ENCODE results near the gene RIMS1. TPM values are rescaled to one million over a fixed set of nuclear protein-coding genes. Genes with fewer than 3 reads are reported as not detected.

Gene RIMS1
- total and polyA plus RNA-seq, 4 donors, result 0.09 to 0.17 TPM; not detected in 2

DNA sequence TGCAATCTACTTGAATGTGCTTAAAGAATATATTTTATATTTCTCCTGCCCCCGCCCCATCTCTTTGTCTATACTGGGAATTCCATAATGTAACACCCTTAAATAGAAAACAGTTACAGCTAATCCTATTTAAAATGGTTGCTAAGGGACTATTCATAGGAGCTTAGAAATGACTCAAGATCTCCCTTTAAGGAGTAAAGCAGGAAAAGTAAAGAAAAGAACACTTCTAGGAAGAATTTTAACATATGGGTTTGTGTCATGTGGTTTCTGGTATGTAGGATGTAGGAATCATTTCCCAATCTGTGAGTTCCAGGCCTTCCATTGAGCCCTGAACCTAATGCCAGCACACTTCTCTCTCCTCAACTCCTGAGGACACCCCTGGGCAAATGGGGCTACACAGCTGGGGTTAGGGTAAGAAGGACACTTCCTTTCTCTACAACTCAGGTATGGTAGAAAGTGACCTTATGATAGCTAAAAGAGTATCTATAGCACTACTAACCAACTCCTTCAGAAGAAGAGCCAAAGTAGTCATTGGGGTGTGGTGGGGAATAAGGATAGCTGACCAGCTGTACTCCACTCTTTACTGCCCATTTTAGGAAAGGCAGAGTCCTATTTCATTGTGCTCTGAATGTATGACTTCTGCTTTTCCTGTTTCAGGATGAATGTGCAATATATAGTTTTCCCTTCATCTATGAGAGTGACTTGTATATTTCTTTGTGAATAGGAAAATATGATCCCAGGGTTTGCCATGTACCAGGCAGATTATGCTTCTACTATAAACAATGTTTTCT is 27.3 kb downstream of the RIMS1 start:
- no peak overlapping the region for H3K4me3 ChIP-seq (ENCODE audit: low read depth in 1 of 3, low read length in 3 of 3)
- no peaks in the 10 kb centered on the region for H3K4me1 ChIP-seq (ENCODE audit: control insufficient read depth in 4 of 4, insufficient read depth in 4 of 4, low read length in 3 of 4)
- no peak for DNase-seq (ENCODE audit: low spot score)
- WGBS, result 80% methylated on average over 1 of the region's 1 CpG
- H3K36me3 ChIP-seq (ENCODE audit: control insufficient read depth in 4 of 4, insufficient read depth in 3 of 4, low read depth in 1 of 4, low read length in 3 of 4), result no peaks in the 10 kb centered on the region
- no peak overlapping the region for H3K9ac ChIP-seq (ENCODE audit: low read depth in 1 of 2, low read length in 2 of 2)
- H3K9me3 ChIP-seq (ENCODE audit: control insufficient read depth in 4 of 4, low read length in 3 of 4), result no peaks in the 10 kb centered on the region
- TF ChIP-seq JUND (IDR thresholded peaks at IDR 0.05), result no peak
- TF ChIP-seq RXRA (IDR thresholded peaks at IDR 0.05), result no peak
- TF ChIP-seq EGR1 (IDR thresholded peaks at IDR 0.05; ENCODE audit: low read depth in 2 of 2), result no peak
- TF ChIP-seq, protein P1, sequence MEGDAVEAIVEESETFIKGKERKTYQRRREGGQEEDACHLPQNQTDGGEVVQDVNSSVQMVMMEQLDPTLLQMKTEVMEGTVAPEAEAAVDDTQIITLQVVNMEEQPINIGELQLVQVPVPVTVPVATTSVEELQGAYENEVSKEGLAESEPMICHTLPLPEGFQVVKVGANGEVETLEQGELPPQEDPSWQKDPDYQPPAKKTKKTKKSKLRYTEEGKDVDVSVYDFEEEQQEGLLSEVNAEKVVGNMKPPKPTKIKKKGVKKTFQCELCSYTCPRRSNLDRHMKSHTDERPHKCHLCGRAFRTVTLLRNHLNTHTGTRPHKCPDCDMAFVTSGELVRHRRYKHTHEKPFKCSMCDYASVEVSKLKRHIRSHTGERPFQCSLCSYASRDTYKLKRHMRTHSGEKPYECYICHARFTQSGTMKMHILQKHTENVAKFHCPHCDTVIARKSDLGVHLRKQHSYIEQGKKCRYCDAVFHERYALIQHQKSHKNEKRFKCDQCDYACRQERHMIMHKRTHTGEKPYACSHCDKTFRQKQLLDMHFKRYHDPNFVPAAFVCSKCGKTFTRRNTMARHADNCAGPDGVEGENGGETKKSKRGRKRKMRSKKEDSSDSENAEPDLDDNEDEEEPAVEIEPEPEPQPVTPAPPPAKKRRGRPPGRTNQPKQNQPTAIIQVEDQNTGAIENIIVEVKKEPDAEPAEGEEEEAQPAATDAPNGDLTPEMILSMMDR (IDR thresholded peaks at IDR 0.05; ENCODE audit: low read depth, low read length, missing input control), result no peak
- TF ChIP-seq RAD21 (IDR thresholded peaks at IDR 0.05), result no peak
- H3K27ac ChIP-seq (ENCODE audit: low read depth in 1 of 2, low read length in 2 of 2), result no peak overlapping the region
- no peaks in the 10 kb centered on the region for H3K27me3 ChIP-seq (ENCODE audit: control insufficient read depth in 4 of 4, insufficient read depth in 4 of 4, low read length in 3 of 4)

DNA sequence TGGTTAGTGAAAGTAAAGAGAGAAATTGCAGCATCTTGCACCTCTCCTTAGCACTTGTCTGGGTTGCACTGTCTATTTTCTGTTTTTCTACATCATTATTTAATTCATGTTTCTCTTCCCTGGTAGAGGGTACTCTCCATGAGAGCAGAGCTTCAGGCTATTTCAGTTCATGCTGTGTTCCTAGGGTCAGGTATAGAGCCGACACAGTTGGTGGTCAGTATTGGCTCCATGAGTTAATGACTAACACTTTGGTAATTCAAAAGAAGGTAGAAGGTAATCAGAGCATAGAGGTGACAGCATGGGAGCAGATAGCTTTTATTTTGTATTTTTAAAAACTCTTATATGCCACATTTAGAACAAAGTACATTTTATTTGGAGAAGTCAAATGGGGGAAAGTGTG is 42.7 kb downstream of the RIMS1 start:
- Histone ChIP-seq H3K27me3 (ENCODE audit: control insufficient read depth in 4 of 4, insufficient read depth in 4 of 4, low read length in 3 of 4) (no peaks in the 10 kb centered on the region), H3K4me1 (ENCODE audit: control insufficient read depth in 4 of 4, insufficient read depth in 4 of 4, low read length in 3 of 4) (no peaks in the 10 kb centered on the region), H3K4me3 (ENCODE audit: low read depth in 1 of 3, low read length in 3 of 3) (no peak overlapping the region), H3K36me3 (ENCODE audit: control insufficient read depth in 4 of 4, insufficient read depth in 3 of 4, low read depth in 1 of 4, low read length in 3 of 4) (no peaks in the 10 kb centered on the region), H3K27ac (ENCODE audit: low read depth in 1 of 2, low read length in 2 of 2) (no peak overlapping the region), H3K9me3 (ENCODE audit: control insufficient read depth in 4 of 4, low read length in 3 of 4) (no peaks in the 10 kb centered on the region), H3K9ac (ENCODE audit: low read depth in 1 of 2, low read length in 2 of 2) (no peak overlapping the region)
- 51% methylated on average over 1 of the region's 1 CpG for WGBS
- no peak for DNase-seq (ENCODE audit: low spot score)
- TF ChIP-seq, protein P1 (IDR thresholded peaks at IDR 0.05; ENCODE audit: low read depth, low read length, missing input control), result no peak
- TF ChIP-seq TAF1 (conservative IDR thresholded peaks at IDR 0.05), result no peak
- no peak for TF ChIP-seq JUND (IDR thresholded peaks at IDR 0.05)

DNA sequence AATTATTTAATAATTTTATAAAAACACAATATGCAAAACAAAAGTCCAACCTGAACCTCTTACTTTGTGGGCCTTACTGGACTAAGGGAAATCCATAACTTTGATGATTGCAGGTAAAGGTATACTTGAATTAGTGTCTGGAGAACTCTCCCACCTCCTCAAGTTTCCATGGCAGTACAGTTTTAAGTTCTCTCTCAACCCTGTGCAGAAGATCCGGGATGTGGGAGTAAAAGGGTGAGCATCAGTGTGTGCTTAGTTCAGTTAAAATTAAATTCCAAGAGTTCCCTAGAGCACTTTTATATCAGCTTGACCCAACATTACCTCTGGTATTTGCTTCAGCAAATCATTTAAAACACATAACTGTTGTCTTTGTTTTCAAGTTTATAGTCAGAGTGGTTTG is 47.5 kb downstream of the RIMS1 start:
- 73% methylated on average over 1 of the region's 1 CpG for WGBS
- no peaks in the 10 kb centered on the region for H3K9me3 ChIP-seq (ENCODE audit: control insufficient read depth in 4 of 4, low read length in 3 of 4)
- no peak overlapping the region for H3K9ac ChIP-seq (ENCODE audit: low read depth in 1 of 2, low read length in 2 of 2)
- no peak overlapping the region for H3K4me3 ChIP-seq (ENCODE audit: low read depth in 1 of 3, low read length in 3 of 3)
- no peaks in the 10 kb centered on the region for H3K27me3 ChIP-seq (ENCODE audit: control insufficient read depth in 4 of 4, insufficient read depth in 4 of 4, low read length in 3 of 4)
- no peak for DNase-seq (ENCODE audit: low spot score)
- H3K27ac ChIP-seq (ENCODE audit: low read depth in 1 of 2, low read length in 2 of 2), result no peak overlapping the region
- no peaks in the 10 kb centered on the region for H3K36me3 ChIP-seq (ENCODE audit: control insufficient read depth in 4 of 4, insufficient read depth in 3 of 4, low read depth in 1 of 4, low read length in 3 of 4)
- no peaks in the 10 kb centered on the region for H3K4me1 ChIP-seq (ENCODE audit: control insufficient read depth in 4 of 4, insufficient read depth in 4 of 4, low read length in 3 of 4)
- TF ChIP-seq SP1 (IDR thresholded peaks at IDR 0.05), result no peak
- TF ChIP-seq HNF4A (conservative IDR thresholded peaks at IDR 0.05), result no peak
- no peak for TF ChIP-seq EGR1 (IDR thresholded peaks at IDR 0.05; ENCODE audit: low read depth in 2 of 2)
- TF ChIP-seq, protein P2, sequence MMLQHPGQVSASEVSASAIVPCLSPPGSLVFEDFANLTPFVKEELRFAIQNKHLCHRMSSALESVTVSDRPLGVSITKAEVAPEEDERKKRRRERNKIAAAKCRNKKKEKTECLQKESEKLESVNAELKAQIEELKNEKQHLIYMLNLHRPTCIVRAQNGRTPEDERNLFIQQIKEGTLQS (IDR thresholded peaks at IDR 0.05), result no peak
- TF ChIP-seq, protein P3, sequence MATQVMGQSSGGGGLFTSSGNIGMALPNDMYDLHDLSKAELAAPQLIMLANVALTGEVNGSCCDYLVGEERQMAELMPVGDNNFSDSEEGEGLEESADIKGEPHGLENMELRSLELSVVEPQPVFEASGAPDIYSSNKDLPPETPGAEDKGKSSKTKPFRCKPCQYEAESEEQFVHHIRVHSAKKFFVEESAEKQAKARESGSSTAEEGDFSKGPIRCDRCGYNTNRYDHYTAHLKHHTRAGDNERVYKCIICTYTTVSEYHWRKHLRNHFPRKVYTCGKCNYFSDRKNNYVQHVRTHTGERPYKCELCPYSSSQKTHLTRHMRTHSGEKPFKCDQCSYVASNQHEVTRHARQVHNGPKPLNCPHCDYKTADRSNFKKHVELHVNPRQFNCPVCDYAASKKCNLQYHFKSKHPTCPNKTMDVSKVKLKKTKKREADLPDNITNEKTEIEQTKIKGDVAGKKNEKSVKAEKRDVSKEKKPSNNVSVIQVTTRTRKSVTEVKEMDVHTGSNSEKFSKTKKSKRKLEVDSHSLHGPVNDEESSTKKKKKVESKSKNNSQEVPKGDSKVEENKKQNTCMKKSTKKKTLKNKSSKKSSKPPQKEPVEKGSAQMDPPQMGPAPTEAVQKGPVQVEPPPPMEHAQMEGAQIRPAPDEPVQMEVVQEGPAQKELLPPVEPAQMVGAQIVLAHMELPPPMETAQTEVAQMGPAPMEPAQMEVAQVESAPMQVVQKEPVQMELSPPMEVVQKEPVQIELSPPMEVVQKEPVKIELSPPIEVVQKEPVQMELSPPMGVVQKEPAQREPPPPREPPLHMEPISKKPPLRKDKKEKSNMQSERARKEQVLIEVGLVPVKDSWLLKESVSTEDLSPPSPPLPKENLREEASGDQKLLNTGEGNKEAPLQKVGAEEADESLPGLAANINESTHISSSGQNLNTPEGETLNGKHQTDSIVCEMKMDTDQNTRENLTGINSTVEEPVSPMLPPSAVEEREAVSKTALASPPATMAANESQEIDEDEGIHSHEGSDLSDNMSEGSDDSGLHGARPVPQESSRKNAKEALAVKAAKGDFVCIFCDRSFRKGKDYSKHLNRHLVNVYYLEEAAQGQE (IDR thresholded peaks at IDR 0.05), result no peak
- no peak for TF ChIP-seq NR2F2 (IDR thresholded peaks at IDR 0.05)
- no peak for TF ChIP-seq TAF1 (conservative IDR thresholded peaks at IDR 0.05)
- TF ChIP-seq FOXA2 (IDR thresholded peaks at IDR 0.05), result no peak
- no peak for TF ChIP-seq YY1 (IDR thresholded peaks at IDR 0.05)
- TF ChIP-seq, protein P1 (IDR thresholded peaks at IDR 0.05; ENCODE audit: low read depth, low read length, missing input control), result no peak
- no peak for TF ChIP-seq HNF4G (IDR thresholded peaks at IDR 0.05)
- no peak for TF ChIP-seq GABPA (IDR thresholded peaks at IDR 0.05 in 1 of 2, conservative IDR thresholded peaks at IDR 0.05 in 1 of 2)
- TF ChIP-seq, protein P4, sequence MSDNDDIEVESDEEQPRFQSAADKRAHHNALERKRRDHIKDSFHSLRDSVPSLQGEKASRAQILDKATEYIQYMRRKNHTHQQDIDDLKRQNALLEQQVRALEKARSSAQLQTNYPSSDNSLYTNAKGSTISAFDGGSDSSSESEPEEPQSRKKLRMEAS (IDR thresholded peaks at IDR 0.05), result no peak
- no peak for TF ChIP-seq FOXA1 (IDR thresholded peaks at IDR 0.05)
- TF ChIP-seq RXRA (IDR thresholded peaks at IDR 0.05), result no peak

Measured in liver (tissue), 9 donors.